ENCODE results near the gene TRIM63. TPM values are rescaled to one million over a fixed set of nuclear protein-coding genes. Genes with fewer than 3 reads are reported as not detected.
A peak's percentile ranks its signal among the peaks of the same experiment; 100 is the strongest.

TRIM63 gene
- total RNA-seq, 1 experiment from 2014 or later = not detected

DNA sequence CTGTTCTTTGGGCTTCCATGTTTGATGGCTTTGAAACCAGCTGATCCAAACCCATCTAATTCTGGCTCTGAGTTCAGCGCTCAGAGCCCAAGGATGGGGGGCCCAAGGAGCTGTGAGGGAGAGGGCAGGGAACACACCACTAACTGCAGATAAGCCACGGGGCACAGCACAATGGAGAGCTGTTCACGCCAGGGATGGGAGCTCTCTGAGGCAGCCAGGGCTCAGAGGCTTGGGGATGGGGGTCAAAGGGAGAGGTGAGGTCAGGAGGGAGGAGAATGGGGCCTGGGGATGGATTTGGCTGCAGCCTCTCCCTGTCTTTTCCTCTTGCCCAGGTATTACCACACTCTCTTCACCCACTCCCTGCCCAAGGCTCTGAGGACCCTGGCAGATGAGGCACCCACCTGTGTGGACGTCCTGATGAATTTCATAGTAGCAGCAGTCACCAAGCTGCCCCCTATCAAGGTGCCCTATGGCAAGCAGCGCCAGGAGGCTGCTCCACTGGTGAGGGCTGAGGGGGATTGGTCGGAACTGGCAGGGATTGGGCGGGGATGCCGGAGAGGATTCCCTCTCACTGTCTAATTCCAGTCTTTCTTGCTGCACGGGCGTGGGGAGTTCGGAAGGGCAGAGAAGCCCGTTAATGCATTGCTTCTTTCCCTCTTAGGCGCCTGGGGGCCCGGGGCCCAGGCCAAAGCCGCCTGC is 32.8 kb downstream of the TRIM63 start:
- no TSS peak for BruUV-seq (replicated peaks)
- no peak for TF ChIP-seq SIN3A (IDR thresholded peaks at IDR 0.05; ENCODE audit: borderline replicate concordance, insufficient read depth, low read depth, low read length)
- TF ChIP-seq, protein P1, sequence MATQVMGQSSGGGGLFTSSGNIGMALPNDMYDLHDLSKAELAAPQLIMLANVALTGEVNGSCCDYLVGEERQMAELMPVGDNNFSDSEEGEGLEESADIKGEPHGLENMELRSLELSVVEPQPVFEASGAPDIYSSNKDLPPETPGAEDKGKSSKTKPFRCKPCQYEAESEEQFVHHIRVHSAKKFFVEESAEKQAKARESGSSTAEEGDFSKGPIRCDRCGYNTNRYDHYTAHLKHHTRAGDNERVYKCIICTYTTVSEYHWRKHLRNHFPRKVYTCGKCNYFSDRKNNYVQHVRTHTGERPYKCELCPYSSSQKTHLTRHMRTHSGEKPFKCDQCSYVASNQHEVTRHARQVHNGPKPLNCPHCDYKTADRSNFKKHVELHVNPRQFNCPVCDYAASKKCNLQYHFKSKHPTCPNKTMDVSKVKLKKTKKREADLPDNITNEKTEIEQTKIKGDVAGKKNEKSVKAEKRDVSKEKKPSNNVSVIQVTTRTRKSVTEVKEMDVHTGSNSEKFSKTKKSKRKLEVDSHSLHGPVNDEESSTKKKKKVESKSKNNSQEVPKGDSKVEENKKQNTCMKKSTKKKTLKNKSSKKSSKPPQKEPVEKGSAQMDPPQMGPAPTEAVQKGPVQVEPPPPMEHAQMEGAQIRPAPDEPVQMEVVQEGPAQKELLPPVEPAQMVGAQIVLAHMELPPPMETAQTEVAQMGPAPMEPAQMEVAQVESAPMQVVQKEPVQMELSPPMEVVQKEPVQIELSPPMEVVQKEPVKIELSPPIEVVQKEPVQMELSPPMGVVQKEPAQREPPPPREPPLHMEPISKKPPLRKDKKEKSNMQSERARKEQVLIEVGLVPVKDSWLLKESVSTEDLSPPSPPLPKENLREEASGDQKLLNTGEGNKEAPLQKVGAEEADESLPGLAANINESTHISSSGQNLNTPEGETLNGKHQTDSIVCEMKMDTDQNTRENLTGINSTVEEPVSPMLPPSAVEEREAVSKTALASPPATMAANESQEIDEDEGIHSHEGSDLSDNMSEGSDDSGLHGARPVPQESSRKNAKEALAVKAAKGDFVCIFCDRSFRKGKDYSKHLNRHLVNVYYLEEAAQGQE (IDR thresholded peaks at IDR 0.05; ENCODE audit: insufficient read depth in 1 of 2, low read depth in 2 of 2, low read length in 1 of 2) = no peak
- TF ChIP-seq, protein P2, sequence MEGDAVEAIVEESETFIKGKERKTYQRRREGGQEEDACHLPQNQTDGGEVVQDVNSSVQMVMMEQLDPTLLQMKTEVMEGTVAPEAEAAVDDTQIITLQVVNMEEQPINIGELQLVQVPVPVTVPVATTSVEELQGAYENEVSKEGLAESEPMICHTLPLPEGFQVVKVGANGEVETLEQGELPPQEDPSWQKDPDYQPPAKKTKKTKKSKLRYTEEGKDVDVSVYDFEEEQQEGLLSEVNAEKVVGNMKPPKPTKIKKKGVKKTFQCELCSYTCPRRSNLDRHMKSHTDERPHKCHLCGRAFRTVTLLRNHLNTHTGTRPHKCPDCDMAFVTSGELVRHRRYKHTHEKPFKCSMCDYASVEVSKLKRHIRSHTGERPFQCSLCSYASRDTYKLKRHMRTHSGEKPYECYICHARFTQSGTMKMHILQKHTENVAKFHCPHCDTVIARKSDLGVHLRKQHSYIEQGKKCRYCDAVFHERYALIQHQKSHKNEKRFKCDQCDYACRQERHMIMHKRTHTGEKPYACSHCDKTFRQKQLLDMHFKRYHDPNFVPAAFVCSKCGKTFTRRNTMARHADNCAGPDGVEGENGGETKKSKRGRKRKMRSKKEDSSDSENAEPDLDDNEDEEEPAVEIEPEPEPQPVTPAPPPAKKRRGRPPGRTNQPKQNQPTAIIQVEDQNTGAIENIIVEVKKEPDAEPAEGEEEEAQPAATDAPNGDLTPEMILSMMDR (IDR thresholded peaks at IDR 0.05) = no peak
- TF ChIP-seq POLR2AphosphoS5 (IDR thresholded peaks at IDR 0.05; ENCODE audit: low read depth, low read length) = no peak
- TF ChIP-seq TCF7L2 (IDR thresholded peaks at IDR 0.05; ENCODE audit: low read depth, low read length) = no peak
- Histone ChIP-seq H3K27ac (ENCODE audit: low read length) (peak overlapping the region; percentile 23; the same call in 1 of the 2 replicates), H3K4me3 (ENCODE audit: low read depth in 2 of 2, low read length in 2 of 2) (peak overlapping the region; percentile 93 to 96), H3K36me3 (ENCODE audit: control insufficient read depth, insufficient read depth, low read length) (peaks cover 2% of the 10 kb centered on the region; the same call in 1 of the 2 replicates), H3K9me3 (ENCODE audit: control insufficient read depth, insufficient read depth, low read depth, low read length) (no peaks in the 10 kb centered on the region), H3K4me1 (ENCODE audit: control insufficient read depth, insufficient read depth, low read length) (peaks cover 14% of the 10 kb centered on the region), H3K27me3 (ENCODE audit: control insufficient read depth, insufficient read depth, low read length) (no peaks in the 10 kb centered on the region)
- ATAC-seq (peak; percentile 52), DNase-seq (ENCODE audit: low read depth, low spot score) (no peak)
- in situ Hi-C loops (cut with HindIII; ENCODE audit: low pct_unique_long_range_greater_than_20kb, low sequenced_read_pairs) (no loop called here), intact Hi-C loops (cut with micrococcal nuclease; ENCODE audit: unreplicated experiment) (loop anchor here (5.0 to 10.0 kb wide), 3 partner anchors 60 to 113 kb away; partner anchors contain the start of gene PDIK1L)
- POLR2A ChIA-PET = interaction anchor here (0.6 kb wide), 1 partner anchor 127 kb away, joined by 6 read pairs; no protein-coding TSS in a partner anchor
- CTCF ChIA-PET = interaction anchor here (0.6 to 2.5 kb wide), 2 partner anchors 19 to 111 kb away, joined by 3 to 17 read pairs; no protein-coding TSS in a partner anchor

DNA sequence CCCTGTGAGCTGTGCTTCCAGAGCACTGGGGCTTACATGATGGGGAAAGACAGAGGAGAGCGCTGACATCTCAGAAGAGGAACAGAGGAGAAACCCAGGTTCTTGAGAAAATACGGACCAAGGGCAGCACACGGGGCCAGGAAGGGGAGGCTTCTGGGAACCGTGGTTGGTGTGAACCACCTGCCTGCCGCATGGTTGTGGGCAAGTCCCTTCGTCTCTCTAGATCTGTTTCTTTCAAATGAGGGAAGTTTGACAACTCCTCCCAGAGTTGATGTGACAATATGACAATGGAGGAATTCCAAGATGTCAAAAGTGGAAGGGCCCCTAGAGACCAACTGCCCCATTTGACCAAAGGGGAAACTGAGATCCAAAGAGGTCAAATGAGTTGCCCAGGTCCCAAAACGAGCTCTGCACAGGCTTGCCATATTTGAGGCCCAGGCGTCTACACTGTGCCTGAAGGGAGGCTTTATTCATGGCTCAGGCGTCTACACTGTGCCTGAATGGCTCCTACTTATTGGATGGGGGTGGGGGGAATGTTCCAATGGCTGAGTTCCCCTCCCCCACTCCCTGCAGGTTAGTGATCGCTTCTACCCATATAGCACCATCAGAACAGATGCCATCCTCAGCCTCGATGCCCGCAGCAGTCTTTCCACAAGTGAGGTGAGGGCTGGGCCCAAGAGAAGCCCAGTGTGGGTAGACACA is 34.6 kb downstream of the TRIM63 start:
- Histone ChIP-seq H3K4me3 (ENCODE audit: low read depth in 2 of 2, low read length in 2 of 2) (no peak overlapping the region), H3K36me3 (ENCODE audit: control insufficient read depth, insufficient read depth, low read length) (peaks cover 2% of the 10 kb centered on the region; the same call in 1 of the 2 replicates), H3K9me3 (ENCODE audit: control insufficient read depth, insufficient read depth, low read depth, low read length) (no peaks in the 10 kb centered on the region), H3K4me1 (ENCODE audit: control insufficient read depth, insufficient read depth, low read length) (peaks cover 16% of the 10 kb centered on the region), H3K27ac (ENCODE audit: low read length) (no peak overlapping the region), H3K27me3 (ENCODE audit: control insufficient read depth, insufficient read depth, low read length) (no peaks in the 10 kb centered on the region)
- BruUV-seq (replicated peaks) = no TSS peak
- ChIA-PET CTCF (no interaction called here), POLR2A (no interaction called here)
- ATAC-seq = no peak
- intact Hi-C loops (cut with micrococcal nuclease; ENCODE audit: unreplicated experiment) = loop anchor here (10.0 kb wide), 1 partner anchor 62 kb away; no protein-coding TSS in a partner anchor
- no peak for TF ChIP-seq SIN3A (IDR thresholded peaks at IDR 0.05; ENCODE audit: borderline replicate concordance, insufficient read depth, low read depth, low read length)
- no peak for TF ChIP-seq POLR2AphosphoS5 (IDR thresholded peaks at IDR 0.05; ENCODE audit: low read depth, low read length)
- TF ChIP-seq TCF7L2 (IDR thresholded peaks at IDR 0.05; ENCODE audit: low read depth, low read length) = no peak
- in situ Hi-C loops (cut with HindIII; ENCODE audit: low pct_unique_long_range_greater_than_20kb, low sequenced_read_pairs) = no loop called here
- DNase-seq (ENCODE audit: low read depth, low spot score) = no peak

Measured in Panc1 (cell line).